DND-41 (cell line): ENCODE results near the gene PC.

Experiments
- EZH2 ChIP-seq: IDR thresholded peaks from 3 replicates; pipeline ENCODE4 v1.6.1; 2012; ENCODE audit warnings: borderline replicate concordance, low read depth, mild to moderate bottlenecking, moderate library complexity, low read length, inconsistent platforms; ENCODE audit not compliant: severe bottlenecking
- TF ChIP-seq, protein P1 (sequence below): IDR thresholded peaks from 2 replicates; pipeline ENCODE4 v1.5.1; 2012; ENCODE audit warnings: borderline replicate concordance, low read length, moderate library complexity, mild to moderate bottlenecking; ENCODE audit not compliant: poor library complexity, severe bottlenecking; ENCODE audit errors: extremely low read depth

DNA sequence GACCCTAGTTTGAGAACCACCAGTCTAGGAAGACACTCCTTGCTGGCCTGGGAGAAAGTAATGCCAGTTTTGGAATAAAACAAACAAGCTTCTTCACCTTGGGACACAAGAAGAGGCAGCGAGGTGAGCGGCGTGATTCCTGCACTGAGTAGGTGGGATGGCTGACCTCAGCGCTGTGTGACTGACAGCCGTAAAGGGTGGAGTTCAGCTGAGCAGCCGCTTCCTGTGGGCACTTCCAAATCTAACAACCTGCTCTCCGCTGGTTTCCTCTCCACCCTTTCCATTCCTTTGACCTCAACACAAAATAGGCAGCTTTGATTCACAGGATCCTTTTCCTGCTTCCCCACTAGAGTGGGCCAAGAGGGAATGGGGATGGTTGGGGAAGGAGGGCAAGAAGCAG lies 45.8 kb downstream of the PC start:
- TF ChIP-seq, protein P1, sequence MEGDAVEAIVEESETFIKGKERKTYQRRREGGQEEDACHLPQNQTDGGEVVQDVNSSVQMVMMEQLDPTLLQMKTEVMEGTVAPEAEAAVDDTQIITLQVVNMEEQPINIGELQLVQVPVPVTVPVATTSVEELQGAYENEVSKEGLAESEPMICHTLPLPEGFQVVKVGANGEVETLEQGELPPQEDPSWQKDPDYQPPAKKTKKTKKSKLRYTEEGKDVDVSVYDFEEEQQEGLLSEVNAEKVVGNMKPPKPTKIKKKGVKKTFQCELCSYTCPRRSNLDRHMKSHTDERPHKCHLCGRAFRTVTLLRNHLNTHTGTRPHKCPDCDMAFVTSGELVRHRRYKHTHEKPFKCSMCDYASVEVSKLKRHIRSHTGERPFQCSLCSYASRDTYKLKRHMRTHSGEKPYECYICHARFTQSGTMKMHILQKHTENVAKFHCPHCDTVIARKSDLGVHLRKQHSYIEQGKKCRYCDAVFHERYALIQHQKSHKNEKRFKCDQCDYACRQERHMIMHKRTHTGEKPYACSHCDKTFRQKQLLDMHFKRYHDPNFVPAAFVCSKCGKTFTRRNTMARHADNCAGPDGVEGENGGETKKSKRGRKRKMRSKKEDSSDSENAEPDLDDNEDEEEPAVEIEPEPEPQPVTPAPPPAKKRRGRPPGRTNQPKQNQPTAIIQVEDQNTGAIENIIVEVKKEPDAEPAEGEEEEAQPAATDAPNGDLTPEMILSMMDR, result no peak
- TF ChIP-seq EZH2, result no peak
